Hepatic stellate cell (primary cell): Measurements from ENCODE around the gene RSPH3.
"Not testable (repeated sequence)": the region's sequence is repeated elsewhere in the genome, so short reads cannot be mapped to it uniquely, and the experiment has no call there.

Source experiments
- DNase-seq: peaks from one replicate; pipeline ENCODE4 v3.0.0; 2011; ENCODE audit warnings: low spot score

The RSPH3 gene, protein sequence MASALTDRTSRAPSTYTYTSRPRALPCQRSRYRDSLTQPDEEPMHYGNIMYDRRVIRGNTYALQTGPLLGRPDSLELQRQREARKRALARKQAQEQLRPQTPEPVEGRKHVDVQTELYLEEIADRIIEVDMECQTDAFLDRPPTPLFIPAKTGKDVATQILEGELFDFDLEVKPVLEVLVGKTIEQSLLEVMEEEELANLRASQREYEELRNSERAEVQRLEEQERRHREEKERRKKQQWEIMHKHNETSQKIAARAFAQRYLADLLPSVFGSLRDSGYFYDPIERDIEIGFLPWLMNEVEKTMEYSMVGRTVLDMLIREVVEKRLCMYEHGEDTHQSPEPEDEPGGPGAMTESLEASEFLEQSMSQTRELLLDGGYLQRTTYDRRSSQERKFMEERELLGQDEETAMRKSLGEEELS

GRCh38 chr6:158999666-159000403 lies at the start of gene RSPH3:
Gene RSPH3 (minus strand): TSS chr6:159000202. CDS start chr6:158999550, 652 bp downstream.
- peak; percentile 97 for DNase-seq

DNA sequence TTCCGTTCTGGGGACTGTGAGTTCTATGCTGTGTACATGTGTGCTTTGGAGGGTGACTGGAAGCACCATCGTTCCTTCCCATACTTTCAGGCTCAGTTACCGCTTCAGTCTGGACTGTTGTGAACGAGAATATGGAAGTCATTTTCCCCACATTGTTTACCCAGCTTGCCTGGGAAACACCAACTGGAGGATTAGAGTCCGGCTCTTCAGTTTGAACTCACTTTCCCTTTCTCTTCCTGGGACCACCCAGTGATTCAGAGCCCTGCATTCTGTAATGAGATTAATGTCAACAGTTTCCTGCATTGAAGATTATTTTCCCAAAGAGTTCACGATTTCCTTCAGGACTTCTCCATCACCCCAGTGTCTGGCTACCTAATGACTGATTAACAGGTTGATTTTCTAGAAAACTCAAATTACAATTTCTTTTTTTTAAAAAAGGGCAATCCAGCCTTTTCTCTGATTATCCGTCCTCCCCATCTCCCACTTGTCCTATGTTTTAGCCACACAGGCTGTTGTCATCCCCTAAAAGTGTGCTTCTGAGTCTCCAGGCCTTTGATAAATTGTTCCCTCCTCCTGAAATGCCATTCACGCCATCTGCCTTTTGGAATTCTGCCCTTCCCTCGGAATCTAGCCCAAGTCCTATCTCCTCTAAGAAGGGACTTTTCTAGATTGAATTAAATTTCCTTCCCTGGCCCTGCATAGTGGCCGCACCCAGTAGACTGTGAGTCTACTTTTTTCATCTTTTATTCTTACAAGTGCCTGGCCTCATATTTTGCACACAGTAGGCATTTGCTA lies 48.1 kb upstream of the RSPH3 start:
- DNase-seq = no peak

DNA sequence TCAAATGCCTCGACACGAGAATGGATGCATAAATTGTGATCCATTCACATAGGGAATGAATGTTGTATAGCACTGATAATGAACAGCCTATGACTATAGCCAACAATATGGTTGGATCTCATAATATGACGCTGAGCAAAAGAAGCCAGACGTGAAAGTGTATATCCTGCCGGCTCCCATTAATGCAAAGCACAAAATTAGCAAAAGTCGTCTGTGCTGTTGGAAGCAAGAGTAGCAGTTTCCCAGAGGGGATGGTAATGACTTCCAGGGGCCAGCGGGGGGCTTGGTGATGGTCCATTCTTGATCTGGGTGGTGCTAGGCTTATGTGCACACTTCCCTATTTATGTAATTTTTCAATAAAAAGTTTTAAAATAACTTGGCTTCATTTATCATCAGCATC lies 45.8 kb upstream of the RSPH3 start:
- no peak for DNase-seq

GRCh38 chr6:159044899-159045727 lies 45.1 kb upstream of the RSPH3 start, which contains the start of gene TAGAP:
Gene TAGAP (minus strand): TSS chr6:159044991. CDS start chr6:159044146, 845 bp downstream.
- peak; percentile 19 for DNase-seq

GRCh38 chr6:159043947-159044346 lies 43.9 kb upstream of the RSPH3 start:
- DNase-seq = no peak

GRCh38 chr6:159043251-159043650 lies 43.2 kb upstream of the RSPH3 start:
- DNase-seq = no peak

GRCh38 chr6:159042826-159043181 lies 42.8 kb upstream of the RSPH3 start:
- no peak for DNase-seq

GRCh38 chr6:159042003-159042825 lies 42.2 kb upstream of the RSPH3 start:
- peak; percentile 34 for DNase-seq

DNA sequence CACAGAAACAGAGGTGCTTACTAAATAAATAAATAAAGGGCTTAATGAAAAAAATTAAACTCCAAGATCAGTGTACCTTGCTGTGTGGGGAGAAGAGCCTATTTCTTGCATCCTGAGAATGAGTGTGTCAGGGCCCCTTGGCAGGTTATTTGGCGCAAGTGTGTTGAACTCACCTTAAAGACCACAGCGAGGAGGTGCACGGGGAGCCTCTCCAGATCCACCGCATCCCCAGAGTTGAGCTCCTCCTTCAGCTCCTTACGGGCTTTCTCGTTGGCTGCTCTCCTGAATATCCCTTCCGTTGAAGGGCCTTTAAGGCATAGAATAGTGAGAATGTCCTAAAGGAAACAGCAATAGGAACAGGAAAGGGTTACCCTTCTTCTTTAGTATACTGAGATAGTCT lies 41.2 kb upstream of the RSPH3 start:
- DNase-seq = no peak

- no peak for DNase-seq
Observed at GRCh38 chr6:159039885-159040258, 39.9 kb upstream of the RSPH3 start.

DNA sequence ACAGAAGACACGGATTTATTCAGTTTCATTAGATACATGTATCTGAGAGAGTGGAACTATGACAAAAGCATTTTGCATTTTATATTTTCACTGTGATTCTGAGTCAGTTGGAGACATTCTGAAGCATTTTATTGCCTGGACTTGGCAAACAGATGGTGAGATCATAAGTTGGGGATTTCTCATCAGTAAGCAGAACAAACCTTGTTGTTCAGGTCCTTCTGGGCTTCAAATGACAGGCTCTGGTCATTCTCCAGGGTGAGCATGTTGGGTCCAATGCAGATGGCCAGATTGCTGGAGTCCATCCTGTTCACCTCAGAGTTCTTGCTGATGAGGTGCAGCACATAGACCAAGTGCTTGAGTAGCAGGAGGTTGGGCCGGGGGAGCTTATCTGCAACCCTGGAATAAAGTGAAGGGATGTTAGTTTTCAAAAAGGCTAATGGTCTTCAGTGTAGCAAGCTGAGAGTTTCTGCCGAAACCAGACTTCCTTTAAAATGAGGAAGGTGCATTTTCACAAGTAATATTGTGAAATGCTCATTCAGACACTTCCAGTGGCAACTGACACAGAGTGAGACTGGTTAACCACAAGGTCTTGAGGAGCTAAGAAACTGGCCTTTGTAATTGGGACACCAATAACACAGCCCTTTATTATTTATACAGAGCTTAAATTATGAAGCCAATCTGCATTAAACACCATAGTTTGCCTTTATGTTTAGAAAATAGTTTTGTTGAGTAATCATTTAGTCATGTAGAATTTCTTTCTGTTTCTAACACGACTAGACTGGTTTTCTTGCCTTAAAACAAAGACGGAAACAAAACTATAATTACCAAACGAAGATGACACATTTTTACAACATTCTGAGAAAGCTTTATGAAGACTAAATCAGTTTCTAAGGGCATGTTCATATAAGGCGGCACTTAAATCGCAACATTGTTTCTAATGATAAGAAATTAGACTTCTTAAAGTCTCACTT lies 39.2 kb upstream of the RSPH3 start:
- DNase-seq = no peak

- DNase-seq = not testable (repeated sequence)
Observed at GRCh38 chr6:159038318-159038717, 38.3 kb upstream of the RSPH3 start.

- DNase-seq = no peak
Observed at GRCh38 chr6:159037756-159038290, 37.8 kb upstream of the RSPH3 start.

DNA sequence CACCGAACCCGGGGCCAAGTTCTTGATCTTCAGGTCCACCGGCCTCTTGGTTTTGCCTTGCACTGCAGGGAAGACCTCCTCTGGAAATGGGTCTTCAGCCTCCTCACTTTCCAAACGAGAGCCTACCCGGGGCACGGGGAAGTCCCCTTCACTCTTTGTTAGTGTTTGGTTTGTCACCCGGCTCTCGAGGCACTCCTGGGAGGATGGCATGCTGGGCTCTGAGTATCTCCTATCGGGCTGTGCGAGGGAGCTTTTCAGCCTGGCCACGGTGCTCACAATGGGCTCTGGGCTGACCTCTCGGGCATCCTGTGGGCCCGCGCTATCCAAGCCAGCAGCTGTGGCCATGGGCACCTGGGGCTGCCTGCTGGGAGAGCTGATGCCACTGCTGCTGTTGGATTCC lies 36.7 kb upstream of the RSPH3 start:
- DNase-seq = no peak

DNA sequence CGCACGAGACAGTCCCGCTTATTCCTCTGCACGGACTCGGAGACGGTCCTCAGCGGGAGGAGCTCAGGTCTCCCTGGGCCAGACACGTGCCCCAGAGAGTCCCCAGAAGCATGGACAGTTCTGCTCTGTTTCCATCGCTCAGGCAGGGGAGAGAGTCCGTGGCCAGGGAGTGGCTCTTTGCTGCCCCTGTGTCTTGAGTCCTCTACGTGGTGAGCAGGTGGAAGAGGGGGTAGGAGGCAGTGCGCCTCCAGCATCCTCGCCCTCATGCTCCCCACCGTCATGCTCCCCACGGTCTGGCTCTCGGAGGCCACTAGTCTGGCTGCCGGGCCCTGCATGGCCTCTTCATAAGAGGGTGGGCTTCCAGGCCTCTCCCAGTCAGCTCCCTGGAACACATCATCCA lies 35.9 kb upstream of the RSPH3 start:
- DNase-seq = no peak

- DNase-seq = no peak
Observed at GRCh38 chr6:159033160-159034049, 33.4 kb upstream of the RSPH3 start.

DNA sequence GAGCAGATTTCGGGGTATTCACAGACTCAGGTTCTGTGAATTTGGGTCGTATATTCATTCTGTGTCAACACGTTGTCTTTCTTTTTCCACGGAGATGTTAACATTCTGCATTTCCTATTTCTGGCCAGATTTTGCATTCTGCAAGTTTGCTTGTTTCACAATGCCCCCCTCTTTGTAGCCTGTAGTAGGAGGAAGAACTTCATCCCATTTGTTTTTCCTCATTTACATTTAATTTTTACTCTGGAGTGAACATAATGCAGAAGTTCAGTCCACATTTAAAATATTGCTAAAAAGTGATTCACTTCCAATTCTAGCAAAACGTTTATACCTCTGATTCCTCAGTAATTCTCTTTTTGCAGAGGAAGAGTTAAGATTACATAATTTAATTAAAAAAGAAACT lies 31.8 kb upstream of the RSPH3 start:
- DNase-seq = no peak

DNA sequence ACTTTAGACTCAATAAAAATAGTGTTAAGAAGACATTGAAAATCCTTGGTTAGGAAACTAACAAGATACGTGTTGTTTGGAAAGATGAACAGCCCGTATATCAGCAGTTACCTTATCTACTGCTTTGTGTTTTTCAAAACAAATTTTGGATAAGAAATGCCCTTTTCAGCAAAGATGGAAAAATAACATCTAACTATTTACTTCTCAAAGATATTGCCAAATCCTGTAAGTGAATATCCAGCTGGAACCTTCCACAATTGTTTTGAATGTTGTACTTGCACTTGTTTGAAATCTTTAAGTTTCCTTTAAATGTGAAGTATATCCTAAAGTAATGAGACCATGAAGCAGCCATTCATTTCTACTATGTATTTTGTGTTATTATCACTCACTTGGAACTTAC lies 30.2 kb upstream of the RSPH3 start:
- DNase-seq = no peak
